H9 (cell line): ENCODE data around the gene C5orf34. TPM values are rescaled to one million over a fixed set of nuclear protein-coding genes. Genes with fewer than 3 reads are reported as not detected.

Experiments used
- DNase-seq: peaks from one replicate; pipeline ENCODE4 v3.0.0-alpha.2; 2017
- H2AFZ ChIP-seq: one replicate; pipeline ENCODE4 v1.6.1; 2013; ENCODE audit warnings: mild to moderate bottlenecking, low read length, control low read depth, moderate library complexity
- H2AK5ac ChIP-seq: 2 replicates; pipeline ENCODE4 v1.6.1; 2013; ENCODE audit warnings: low read length, control low read depth, mixed read lengths; ENCODE audit not compliant: insufficient read length
- H2BK120ac ChIP-seq: one replicate; pipeline ENCODE4 v1.6.1; 2013; ENCODE audit warnings: low read depth, mild to moderate bottlenecking, low read length, control low read depth, inconsistent platforms; ENCODE audit not compliant: poor library complexity, severe bottlenecking
- H2BK12ac ChIP-seq: 2 replicates; pipeline ENCODE4 v1.6.1; 2013; ENCODE audit warnings: low read length, control low read depth, mixed read lengths, low read depth; ENCODE audit not compliant: insufficient read length
- H2BK15ac ChIP-seq: 2 replicates; pipeline ENCODE4 v1.6.1; 2013; ENCODE audit warnings: low read depth, low read length, control low read depth
- H2BK20ac ChIP-seq: one replicate; pipeline ENCODE4 v1.6.1; 2013; ENCODE audit warnings: low read depth, mild to moderate bottlenecking, low read length, control low read depth, inconsistent platforms; ENCODE audit not compliant: poor library complexity, severe bottlenecking
- H2BK5ac ChIP-seq: 2 replicates; pipeline ENCODE4 v1.6.1; 2013; ENCODE audit warnings: low read length, control low read depth, mixed read lengths; ENCODE audit not compliant: insufficient read length
- H3K14ac ChIP-seq: 2 replicates; pipeline ENCODE4 v1.6.1; 2013; ENCODE audit warnings: low read length, control low read depth; ENCODE audit not compliant: insufficient read depth
- H3K18ac ChIP-seq: 2 replicates; pipeline ENCODE4 v1.6.1; 2013; ENCODE audit warnings: low read depth, mild to moderate bottlenecking, mixed read lengths, low read length, control low read depth; ENCODE audit not compliant: insufficient read length
- H3K23ac ChIP-seq: 2 replicates; pipeline ENCODE4 v1.6.1; 2013; ENCODE audit warnings: low read length, control low read depth, mixed read lengths, low read depth; ENCODE audit not compliant: insufficient read length
- H3K23me2 ChIP-seq: 2 replicates; pipeline ENCODE4 v1.6.1; 2013; ENCODE audit warnings: low read depth, mild to moderate bottlenecking, mixed read lengths, low read length, control low read depth; ENCODE audit not compliant: insufficient read length, poor library complexity, severe bottlenecking
- H3K27ac ChIP-seq: 2 replicates; pipeline ENCODE4 v1.5.1; 2013; ENCODE audit warnings: low read length, control low read depth, mixed read lengths, low read depth; ENCODE audit not compliant: insufficient read length
- H3K27me3 ChIP-seq: 2 replicates; pipeline ENCODE4 v1.6.1; 2013; ENCODE audit warnings: low read length, control low read depth, inconsistent platforms; ENCODE audit not compliant: insufficient read depth
- H3K4ac ChIP-seq: 2 replicates; pipeline ENCODE4 v1.6.1; 2013; ENCODE audit warnings: low read depth, mild to moderate bottlenecking, control low read depth, inconsistent platforms, low read length, moderate library complexity
- H3K4me1 ChIP-seq: 2 replicates; pipeline ENCODE4 v1.6.1; 2013; ENCODE audit warnings: low read length, control low read depth, inconsistent platforms; ENCODE audit not compliant: insufficient read depth
- H3K4me2 ChIP-seq: 2 replicates; pipeline ENCODE4 v1.6.1; 2013; ENCODE audit warnings: low read length, control low read depth, mixed read lengths; ENCODE audit not compliant: insufficient read length, insufficient read depth
- H3K56ac ChIP-seq: 2 replicates; pipeline ENCODE4 v1.6.1; 2013; ENCODE audit warnings: low read depth, mild to moderate bottlenecking, mixed read lengths, low read length, control low read depth; ENCODE audit not compliant: insufficient read length
- H3K79me1 ChIP-seq: 2 replicates; pipeline ENCODE4 v1.6.1; 2013; ENCODE audit warnings: low read depth, mild to moderate bottlenecking, moderate library complexity, low read length, control low read depth, inconsistent platforms; ENCODE audit not compliant: insufficient read depth, poor library complexity, severe bottlenecking
- H3K79me2 ChIP-seq: 2 replicates; pipeline ENCODE4 v1.6.1; 2013; ENCODE audit warnings: low read length, control low read depth, inconsistent platforms; ENCODE audit not compliant: insufficient read depth
- H3K9ac ChIP-seq: 2 replicates; pipeline ENCODE4 v1.6.1; 2013; ENCODE audit warnings: low read length, control low read depth, mixed read lengths; ENCODE audit not compliant: insufficient read length; ENCODE audit errors: extremely low read depth
- H3K9me3 ChIP-seq: one replicate; pipeline ENCODE4 v1.6.1; 2013; ENCODE audit warnings: low read depth, low read length, inconsistent platforms; ENCODE audit not compliant: control insufficient read depth
- H3T11ph ChIP-seq: one replicate; pipeline ENCODE4 v1.6.1; 2013; ENCODE audit warnings: mild to moderate bottlenecking, low read length, control low read depth, inconsistent platforms
- H4K20me1 ChIP-seq: one replicate; pipeline ENCODE4 v1.6.1; 2013; ENCODE audit not compliant: control insufficient read depth, insufficient read length, insufficient read depth
- H4K5ac ChIP-seq: 2 replicates; pipeline ENCODE4 v1.6.1; 2013; ENCODE audit warnings: low read depth, mild to moderate bottlenecking, mixed read lengths, low read length, control low read depth; ENCODE audit not compliant: insufficient read length
- H4K8ac ChIP-seq: replicated peaks from 2 replicates; pipeline ENCODE4 v1.6.1; 2013; ENCODE audit warnings: low read length, control low read depth, mixed read lengths, low read depth; ENCODE audit not compliant: insufficient read length
- H4K91ac ChIP-seq: 2 replicates; pipeline ENCODE4 v1.6.1; 2013; ENCODE audit warnings: low read depth, mild to moderate bottlenecking, moderate library complexity, mixed read lengths, low read length, control low read depth; ENCODE audit not compliant: insufficient read length
- H3K27ac Mint-ChIP-seq, 3 experiments: 2 replicates in 2 of 3; 3 replicates in 1 of 3; pipeline ENCODE4 v1.8.0; 2020 to 2021; ENCODE audit warnings: mixed read lengths in 3 of 3, mild to moderate bottlenecking in 1 of 3, moderate library complexity in 1 of 3
- H3K27me3 Mint-ChIP-seq: 2 replicates; pipeline ENCODE4 v1.8.0; 2021; ENCODE audit warnings: low read depth, mild to moderate bottlenecking, moderate library complexity, mixed read lengths
- H3K36me3 Mint-ChIP-seq, 3 experiments: 2 replicates in 2 of 3; 3 replicates in 1 of 3; pipeline ENCODE4 v1.8.0; 2020 to 2021; ENCODE audit warnings: low read depth in 3 of 3, mixed read lengths in 3 of 3; ENCODE audit not compliant: insufficient read depth in 1 of 3
- H3K4me1 Mint-ChIP-seq, 2 experiments: 2 replicates each; pipeline ENCODE4 v1.8.0; 2020; ENCODE audit warnings: mixed read lengths in 2 of 2
- H3K4me3 Mint-ChIP-seq, 2 experiments: 2 replicates in 1 of 2; 3 replicates in 1 of 2; pipeline ENCODE4 v1.8.0; 2020 to 2021; ENCODE audit warnings: mild to moderate bottlenecking in 2 of 2, mixed read lengths in 2 of 2, moderate library complexity in 1 of 2
- H3K9me3 Mint-ChIP-seq, 2 experiments: 2 replicates in 1 of 2; 3 replicates in 1 of 2; pipeline ENCODE4 v1.8.0; 2020; ENCODE audit warnings: mild to moderate bottlenecking in 2 of 2, mixed read lengths in 2 of 2, moderate library complexity in 1 of 2
- CTCF ChIP-seq: fragments of 200-600 bp; sonication (generic); conservative IDR thresholded peaks from 3 replicates; pipeline ENCODE4 v1.8.0; 2021; ENCODE audit warnings: antibody characterized with exemption, mild to moderate bottlenecking
- WGBS: extraction: QIAGEN DNeasy Blood & Tissue Kit; methylation state at CpG from one replicate; pipeline ENCODE4 v1.1.7; 2013; ENCODE audit warnings: missing lambda C conversion rate, low lambda C conversion rate, mixed read lengths; ENCODE audit not compliant: insufficient read length; ENCODE audit errors: extremely low coverage; 5-methylcytosine and 5-hydroxymethylcytosine counted together
- long read RNA-seq: library from polyadenylated mRNA; unstranded; transcript quantifications from one replicate; pipeline ENCODE4 v2.0.0, GENCODE V29; 2020
- total RNA-seq: library from RNA; stranded (reverse); gene quantifications from 2 replicates; pipeline ENCODE4 v1.2.1, GENCODE V29; 2021

The C5orf34 gene
- total RNA-seq: 7.7 and 8.4 TPM in 2 replicates
- long read RNA-seq, transcript C5orf34-201 (13 exons, 2,507 nt): major isoform, 20 of 51 reads
- long read RNA-seq, partial matches to known transcripts: 12 of 51 reads
- long read RNA-seq, other reads (novel, unspliced or antisense): 16 of 51 reads

- H2AFZ ChIP-seq: peak within 1 kb of the TSS; percentile 58
- no peaks in the 10 kb centered on the region for H3K27me3 ChIP-seq
- peak within 1 kb of the TSS; percentile 65 for H2BK120ac ChIP-seq
- TF ChIP-seq CTCF: no peak
- peak within 1 kb of the TSS; percentile 85; the same call in 1 of the 2 replicates for H3K14ac ChIP-seq
- peaks cover 6% of the 10 kb centered on the region for H3K23me2 ChIP-seq
- peak; percentile 97 for DNase-seq
- no peaks in the 10 kb centered on the region; the same call in 1 of the 2 replicates for H3K4me1 ChIP-seq
- no peaks in the 10 kb centered on the region for H3K79me1 ChIP-seq
- peak within 1 kb of the TSS; percentile 90 for H3K9ac ChIP-seq
- no peak within 1 kb of the TSS for H4K5ac ChIP-seq
- H4K8ac ChIP-seq: no peak within 1 kb of the TSS
- peak within 1 kb of the TSS; percentile 85 for H3K18ac ChIP-seq
- H3K9me3 ChIP-seq: no peaks in the 10 kb centered on the region
- Mint-ChIP-seq H3K4me3 (peak within 1 kb of the TSS; percentile 93 to 94), H3K36me3 (peaks cover 24 to 26% (median 25%) of the 10 kb centered on the region in 3 experiments), H3K27me3 (peaks cover 4% of the 10 kb centered on the region; the same call in 1 of the 2 replicates), H3K27ac (peak within 1 kb of the TSS; percentile 97 to 98 (median 98)), H3K9me3 (peaks cover 17 to 20% of the 10 kb centered on the region in 2 experiments), H3K4me1 (peaks cover 15 to 16% of the 10 kb centered on the region in 2 experiments)
- WGBS: no CpG with 5 or more reads among the region's 35 CpGs
- peak within 1 kb of the TSS; percentile 3 for H3K56ac ChIP-seq
- H4K91ac ChIP-seq: no peak within 1 kb of the TSS
- H2BK15ac ChIP-seq: no peak within 1 kb of the TSS
- H4K20me1 ChIP-seq: no peaks in the 10 kb centered on the region
- H3K4me2 ChIP-seq: peak within 1 kb of the TSS; percentile 61
- no peak within 1 kb of the TSS for H2AK5ac ChIP-seq
- H3K23ac ChIP-seq: no peak within 1 kb of the TSS
- H2BK20ac ChIP-seq: no peak within 1 kb of the TSS
- H3T11ph ChIP-seq: no peak within 1 kb of the TSS
- peak within 1 kb of the TSS; percentile 9 for H2BK5ac ChIP-seq
- H3K79me2 ChIP-seq: no peaks in the 10 kb centered on the region; the same call in 1 of the 2 replicates
- H3K4ac ChIP-seq: no peak within 1 kb of the TSS; the same call in 1 of the 2 replicates
- H2BK12ac ChIP-seq: no peak within 1 kb of the TSS
- H3K27ac ChIP-seq: peak within 1 kb of the TSS; percentile 85
Observed at GRCh38 chr5:43514816-43515677, at the start of gene C5orf34. Gene C5orf34, minus strand, starts transcription at chr5:43515148. Its CDS starts 5,809 bp downstream, at chr5:43509339.
